Measurements from ENCODE around the gene PACSIN1.

PACSIN1 gene

GRCh38 chr6:34436803-34437643 is 28.9 kb upstream of the PACSIN1 start:
- no peak overlapping the region for H3K9ac ChIP-seq
- H3K36me3 ChIP-seq = no peaks in the 10 kb centered on the region
- H3K4me2 ChIP-seq = no peak overlapping the region
- H3K27ac ChIP-seq = no peak overlapping the region
- peaks cover 27% of the 10 kb centered on the region for H3K9me3 ChIP-seq
- no peak for TF ChIP-seq Cebpa-rat (IDR thresholded peaks at IDR 0.05)
- H3K27me3 ChIP-seq = no peaks in the 10 kb centered on the region
- no peak overlapping the region for H3K4me3 ChIP-seq
- H3K4me1 ChIP-seq = peaks cover 16% of the 10 kb centered on the region
- H4K20me1 ChIP-seq = no peaks in the 10 kb centered on the region

GRCh38 chr6:34437644-34437970 is 28.3 kb upstream of the PACSIN1 start:
- Histone ChIP-seq H3K4me3 (no peak overlapping the region), H3K27ac (no peak overlapping the region), H3K36me3 (no peaks in the 10 kb centered on the region), H3K9ac (no peak overlapping the region), H3K9me3 (peaks cover 27% of the 10 kb centered on the region), H3K4me2 (no peak overlapping the region), H3K4me1 (peaks cover 16% of the 10 kb centered on the region), H4K20me1 (no peaks in the 10 kb centered on the region), H3K27me3 (no peaks in the 10 kb centered on the region)
- TF ChIP-seq Cebpa-rat (IDR thresholded peaks at IDR 0.05) = no peak

GRCh38 chr6:34438705-34439104 is 27.2 kb upstream of the PACSIN1 start:
- TF ChIP-seq Cebpa-rat (IDR thresholded peaks at IDR 0.05) = no peak
- no peaks in the 10 kb centered on the region for H3K36me3 ChIP-seq
- H3K27me3 ChIP-seq = no peaks in the 10 kb centered on the region
- no peak overlapping the region for H3K4me2 ChIP-seq
- H4K20me1 ChIP-seq = no peaks in the 10 kb centered on the region
- H3K9me3 ChIP-seq = peaks cover 27% of the 10 kb centered on the region
- H3K27ac ChIP-seq = no peak overlapping the region
- H3K4me1 ChIP-seq = peaks cover 16% of the 10 kb centered on the region
- no peak overlapping the region for H3K9ac ChIP-seq
- H3K4me3 ChIP-seq = no peak overlapping the region

GRCh38 chr6:34439442-34439841 is 26.4 kb upstream of the PACSIN1 start:
- no peak for TF ChIP-seq Cebpa-rat (IDR thresholded peaks at IDR 0.05)
- no peak overlapping the region for H3K27ac ChIP-seq
- no peaks in the 10 kb centered on the region for H3K36me3 ChIP-seq
- H3K4me2 ChIP-seq = no peak overlapping the region
- H3K9ac ChIP-seq = no peak overlapping the region
- H3K27me3 ChIP-seq = no peaks in the 10 kb centered on the region
- H4K20me1 ChIP-seq = no peaks in the 10 kb centered on the region
- peaks cover 16% of the 10 kb centered on the region for H3K4me1 ChIP-seq
- peaks cover 27% of the 10 kb centered on the region for H3K9me3 ChIP-seq
- H3K4me3 ChIP-seq = no peak overlapping the region

GRCh38 chr6:34441526-34441925 is 24.4 kb upstream of the PACSIN1 start:
- Histone ChIP-seq H3K4me2 (peak overlapping the region; percentile 53), H3K27ac (no peak overlapping the region), H3K36me3 (no peaks in the 10 kb centered on the region), H3K9me3 (peaks cover 26% of the 10 kb centered on the region), H3K9ac (no peak overlapping the region), H3K4me1 (peaks cover 16% of the 10 kb centered on the region), H4K20me1 (no peaks in the 10 kb centered on the region), H3K27me3 (no peaks in the 10 kb centered on the region), H3K4me3 (no peak overlapping the region)
- TF ChIP-seq Cebpa-rat (IDR thresholded peaks at IDR 0.05) = no peak

- Histone ChIP-seq H3K27ac (no peak overlapping the region), H3K4me1 (peaks cover 34% of the 10 kb centered on the region), H3K4me2 (no peak overlapping the region), H3K9ac (no peak overlapping the region), H4K20me1 (no peaks in the 10 kb centered on the region), H3K4me3 (no peak overlapping the region), H3K27me3 (no peaks in the 10 kb centered on the region), H3K36me3 (no peaks in the 10 kb centered on the region), H3K9me3 (no peaks in the 10 kb centered on the region)
- no peak for TF ChIP-seq Cebpa-rat (IDR thresholded peaks at IDR 0.05)
Measured at GRCh38 chr6:34445313-34445860, 20.5 kb upstream of the PACSIN1 start.

GRCh38 chr6:34447386-34447785 is 18.5 kb upstream of the PACSIN1 start:
- H3K27me3 ChIP-seq = no peaks in the 10 kb centered on the region
- no peaks in the 10 kb centered on the region for H3K9me3 ChIP-seq
- H3K4me2 ChIP-seq = peak overlapping the region; percentile 46
- H4K20me1 ChIP-seq = no peaks in the 10 kb centered on the region
- H3K9ac ChIP-seq = no peak overlapping the region
- TF ChIP-seq Cebpa-rat (IDR thresholded peaks at IDR 0.05) = no peak
- no peak overlapping the region for H3K4me3 ChIP-seq
- H3K4me1 ChIP-seq = peaks cover 18% of the 10 kb centered on the region
- H3K36me3 ChIP-seq = no peaks in the 10 kb centered on the region
- no peak overlapping the region for H3K27ac ChIP-seq

GRCh38 chr6:34447910-34448309 is 18.0 kb upstream of the PACSIN1 start:
- no peak overlapping the region for H3K27ac ChIP-seq
- peak overlapping the region; percentile 46 for H3K4me2 ChIP-seq
- H3K4me1 ChIP-seq = peaks cover 18% of the 10 kb centered on the region
- H3K4me3 ChIP-seq = no peak overlapping the region
- TF ChIP-seq Cebpa-rat (IDR thresholded peaks at IDR 0.05) = no peak
- no peaks in the 10 kb centered on the region for H4K20me1 ChIP-seq
- no peaks in the 10 kb centered on the region for H3K9me3 ChIP-seq
- no peaks in the 10 kb centered on the region for H3K36me3 ChIP-seq
- no peak overlapping the region for H3K9ac ChIP-seq
- H3K27me3 ChIP-seq = no peaks in the 10 kb centered on the region

GRCh38 chr6:34451192-34451591 is 14.7 kb upstream of the PACSIN1 start:
- Histone ChIP-seq H3K4me1 (peaks cover 18% of the 10 kb centered on the region), H3K27me3 (no peaks in the 10 kb centered on the region)
- no peak for TF ChIP-seq Cebpa-rat (IDR thresholded peaks at IDR 0.05)

GRCh38 chr6:34455831-34456230 is 10.0 kb upstream of the PACSIN1 start:
- Histone ChIP-seq H4K20me1 (no peaks in the 10 kb centered on the region), H3K4me3 (no peak overlapping the region), H3K36me3 (no peaks in the 10 kb centered on the region), H3K9ac (no peak overlapping the region), H3K4me2 (no peak overlapping the region), H3K27me3 (no peaks in the 10 kb centered on the region), H3K27ac (no peak overlapping the region), H3K4me1 (peaks cover 14% of the 10 kb centered on the region), H3K9me3 (no peaks in the 10 kb centered on the region)
- no peak for TF ChIP-seq Cebpa-rat (IDR thresholded peaks at IDR 0.05)

More at GRCh38 chr6:34451192-34451591, 14.7 kb upstream of the PACSIN1 start:
- Histone ChIP-seq H4K20me1 (no peaks in the 10 kb centered on the region), H3K9ac (no peak overlapping the region), H3K4me2 (no peak overlapping the region), H3K27ac (no peak overlapping the region), H3K36me3 (no peaks in the 10 kb centered on the region), H3K9me3 (no peaks in the 10 kb centered on the region), H3K4me3 (no peak overlapping the region)

Data from BLaER1 (cell line).